HG03039 (cell line): ENCODE results near the gene CACNA1C.
"Not testable (repeated sequence)": the region's sequence is repeated elsewhere in the genome, so short reads cannot be mapped to it uniquely, and the experiment has no call there.

Experiments
- ATAC-seq: cut with Tn5 transposase; IDR thresholded peaks from one replicate; pipeline ENCODE4 v1.9.1; 2021; ENCODE audit warnings: mild to moderate bottlenecking, moderate library complexity; ENCODE audit not compliant: unreplicated experiment

The CACNA1C gene

GRCh38 chr12:2488596-2488995 is 435.8 kb downstream of the CACNA1C start:
- no peak for ATAC-seq

- no peak for ATAC-seq
These were observed 436.5 kb downstream of the CACNA1C start for GRCh38 chr12:2489275-2489674.

GRCh38 chr12:2490831-2491230 is 438.0 kb downstream of the CACNA1C start:
- ATAC-seq, result no peak

GRCh38 chr12:2491349-2491748 is 438.6 kb downstream of the CACNA1C start:
- not testable (repeated sequence) for ATAC-seq

- no peak for ATAC-seq
These were observed 439.4 kb downstream of the CACNA1C start for GRCh38 chr12:2492236-2492635.

GRCh38 chr12:2493086-2493485 is 440.3 kb downstream of the CACNA1C start:
- ATAC-seq, result no peak

GRCh38 chr12:2494486-2495192 is 441.9 kb downstream of the CACNA1C start:
- ATAC-seq, result no peak

GRCh38 chr12:2495417-2496112 is 442.8 kb downstream of the CACNA1C start:
- ATAC-seq, result no peak

- no peak for ATAC-seq
These were observed 446.2 kb downstream of the CACNA1C start for GRCh38 chr12:2498964-2499500.

GRCh38 chr12:2501464-2502191 is 448.8 kb downstream of the CACNA1C start:
- ATAC-seq, result no peak

GRCh38 chr12:2503036-2503435 is 450.2 kb downstream of the CACNA1C start:
- no peak for ATAC-seq

GRCh38 chr12:2503762-2504161 is 451.0 kb downstream of the CACNA1C start:
- ATAC-seq, result no peak

- no peak for ATAC-seq
These were observed 451.8 kb downstream of the CACNA1C start for GRCh38 chr12:2504577-2504976.

- no peak for ATAC-seq
These were observed 455.0 kb downstream of the CACNA1C start for GRCh38 chr12:2507814-2508213.

- no peak for ATAC-seq
These were observed 456.4 kb downstream of the CACNA1C start for GRCh38 chr12:2509137-2509536.

- no peak for ATAC-seq
These were observed 457.3 kb downstream of the CACNA1C start for GRCh38 chr12:2510045-2510444.

GRCh38 chr12:2513141-2514037 is 460.6 kb downstream of the CACNA1C start:
- no peak for ATAC-seq

GRCh38 chr12:2514038-2514340 is 461.2 kb downstream of the CACNA1C start:
- no peak for ATAC-seq

- ATAC-seq, result no peak
These were observed 468.0 kb downstream of the CACNA1C start for GRCh38 chr12:2520722-2521246.

GRCh38 chr12:2523317-2523716 is 470.5 kb downstream of the CACNA1C start:
- ATAC-seq, result no peak
